H1 (cell line): ENCODE measurements around the gene ABCD2.

Source experiments
- ATF2 ChIP-seq: IDR thresholded peaks from 2 replicates; pipeline ENCODE4 v1.6.1; 2012; ENCODE audit warnings: low read length, inconsistent platforms
- BACH1 ChIP-seq: IDR thresholded peaks from 2 replicates; pipeline ENCODE4 v1.6.1; 2012; ENCODE audit warnings: low read length, improper control_type of control experiment
- CTCF ChIP-seq, 3 experiments: IDR thresholded peaks; 1 replicate in 2 of 3; 2 replicates in 1 of 3; pipeline versions ENCODE4 v1.5.1 to v1.6.1; 2011; ENCODE audit warnings: low read length in 3 of 3, mild to moderate bottlenecking in 3 of 3, inconsistent platforms in 2 of 3, low read depth in 1 of 3, moderate library complexity in 1 of 3; ENCODE audit not compliant: insufficient read depth in 1 of 3; ENCODE audit errors: control extremely low read depth in 1 of 3
- JUN ChIP-seq: IDR thresholded peaks from 2 replicates; pipeline ENCODE4 v1.6.1; 2011; ENCODE audit warnings: low read depth, mild to moderate bottlenecking, improper control_type of control experiment, low read length
- POLR2A ChIP-seq, 2 experiments: IDR thresholded peaks; 1 replicate in 1 of 2; 2 replicates in 1 of 2; pipeline ENCODE4 v1.6.1; 2011; ENCODE audit warnings: low read depth in 2 of 2, low read length in 2 of 2, mild to moderate bottlenecking in 2 of 2; ENCODE audit errors: control extremely low read depth in 1 of 2
- POLR2AphosphoS5 ChIP-seq: IDR thresholded peaks from 2 replicates; pipeline ENCODE4 v1.6.1; 2011; ENCODE audit warnings: low read depth, low read length
- SP4 ChIP-seq: IDR thresholded peaks from 2 replicates; pipeline ENCODE4 v1.6.1; 2012; ENCODE audit warnings: low read length, inconsistent platforms
- TF ChIP-seq, protein P1 (sequence below): IDR thresholded peaks from 2 replicates; pipeline ENCODE4 v1.6.1; 2012; ENCODE audit warnings: inconsistent platforms
- TF ChIP-seq, protein P2 (sequence below): IDR thresholded peaks from 2 replicates; pipeline ENCODE4 v1.6.1; 2012; ENCODE audit warnings: inconsistent platforms

- TF ChIP-seq JUN: no peak
- no peak for TF ChIP-seq CTCF (IDR thresholded peaks at IDR 0.05; ENCODE audit: control extremely low read depth in 1 of 3, insufficient read depth in 1 of 3, low read depth in 1 of 3, low read length in 3 of 3)
- TF ChIP-seq, protein P1, sequence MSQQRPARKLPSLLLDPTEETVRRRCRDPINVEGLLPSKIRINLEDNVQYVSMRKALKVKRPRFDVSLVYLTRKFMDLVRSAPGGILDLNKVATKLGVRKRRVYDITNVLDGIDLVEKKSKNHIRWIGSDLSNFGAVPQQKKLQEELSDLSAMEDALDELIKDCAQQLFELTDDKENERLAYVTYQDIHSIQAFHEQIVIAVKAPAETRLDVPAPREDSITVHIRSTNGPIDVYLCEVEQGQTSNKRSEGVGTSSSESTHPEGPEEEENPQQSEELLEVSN: no peak
- no peak for TF ChIP-seq POLR2A (IDR thresholded peaks at IDR 0.05; ENCODE audit: control extremely low read depth in 1 of 2, low read depth in 2 of 2, low read length in 2 of 2)
- no peak for TF ChIP-seq POLR2AphosphoS5
- TF ChIP-seq BACH1: no peak
- TF ChIP-seq SP4: no peak
- TF ChIP-seq, protein P2, sequence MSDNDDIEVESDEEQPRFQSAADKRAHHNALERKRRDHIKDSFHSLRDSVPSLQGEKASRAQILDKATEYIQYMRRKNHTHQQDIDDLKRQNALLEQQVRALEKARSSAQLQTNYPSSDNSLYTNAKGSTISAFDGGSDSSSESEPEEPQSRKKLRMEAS: no peak
- no peak for TF ChIP-seq ATF2
Observed at GRCh38 chr12:39628836-39629235, 9.2 kb upstream of the ABCD2 start.
